ENCODE measurements around the gene CXXC5. TPM values are rescaled to one million over a fixed set of nuclear protein-coding genes. Genes with fewer than 3 reads are reported as not detected.
A peak's percentile ranks its signal among the peaks of the same experiment; 100 is the strongest.

Gene CXXC5
- total RNA-seq, 2 experiments from 2014 or later, result 0.99 to 1.9 TPM

- no peak for DNase-seq
- no peak overlapping the region for H3K4me3 Mint-ChIP-seq
- H3K4me1 Mint-ChIP-seq, result peaks cover 9% of the 10 kb centered on the region
- ChIA-PET CTCF (interaction anchor here (0.6 to 1.4 kb wide), 3 partner anchors 9 to 56 kb away, joined by 3 to 4 read pairs (median 4); no protein-coding TSS in a partner anchor), POLR2A (no interaction called here)
- no peak overlapping the region for H3K27ac Mint-ChIP-seq
- H3K9me3 Mint-ChIP-seq, result no peaks in the 10 kb centered on the region
- peaks cover 17% of the 10 kb centered on the region for H3K27me3 Mint-ChIP-seq
- no peaks in the 10 kb centered on the region for H3K36me3 Mint-ChIP-seq (ENCODE audit: low read depth)
Observed at GRCh38 chr5:139692148-139692547, 44.0 kb downstream of the CXXC5 start.

- POLR2A ChIA-PET, result no interaction called here
- no peak overlapping the region for H3K4me3 Mint-ChIP-seq
- no peak for DNase-seq
- H3K9me3 Mint-ChIP-seq, result no peaks in the 10 kb centered on the region
- CTCF ChIA-PET, result interaction anchor here (0.6 to 1.7 kb wide), 9 partner anchors 8 to 178 kb away, joined by 3 to 4 read pairs (median 3); no protein-coding TSS in a partner anchor
- H3K36me3 Mint-ChIP-seq (ENCODE audit: low read depth), result no peaks in the 10 kb centered on the region
- no peak overlapping the region for H3K27ac Mint-ChIP-seq
- H3K27me3 Mint-ChIP-seq, result peaks cover 17% of the 10 kb centered on the region
- H3K4me1 Mint-ChIP-seq, result peaks cover 9% of the 10 kb centered on the region
Observed at GRCh38 chr5:139692679-139693308, 44.6 kb downstream of the CXXC5 start.

GRCh38 chr5:139693676-139694364 is 45.7 kb downstream of the CXXC5 start:
- Mint-ChIP-seq H3K4me3 (no peak overlapping the region), H3K4me1 (peaks cover 14% of the 10 kb centered on the region), H3K27ac (no peak overlapping the region), H3K36me3 (ENCODE audit: low read depth) (no peaks in the 10 kb centered on the region), H3K27me3 (peaks cover 21% of the 10 kb centered on the region), H3K9me3 (no peaks in the 10 kb centered on the region)
- CTCF ChIA-PET, result interaction anchor here (0.9 to 1.7 kb wide), 5 partner anchors 29 to 179 kb away, joined by 3 to 4 read pairs (median 3); no protein-coding TSS in a partner anchor
- POLR2A ChIA-PET, result no interaction called here
- no peak for DNase-seq

GRCh38 chr5:139694556-139695177 is 46.5 kb downstream of the CXXC5 start:
- ChIA-PET CTCF (interaction anchor here (1.0 to 1.1 kb wide), 2 partner anchors 16 to 44 kb away, joined by 3 to 4 read pairs; no protein-coding TSS in a partner anchor), POLR2A (no interaction called here)
- Mint-ChIP-seq H3K9me3 (no peaks in the 10 kb centered on the region), H3K4me3 (no peak overlapping the region), H3K27me3 (peaks cover 24% of the 10 kb centered on the region), H3K27ac (no peak overlapping the region), H3K36me3 (ENCODE audit: low read depth) (no peaks in the 10 kb centered on the region), H3K4me1 (peaks cover 14% of the 10 kb centered on the region)
- DNase-seq, result no peak

GRCh38 chr5:139695178-139695573 is 47.0 kb downstream of the CXXC5 start:
- Mint-ChIP-seq H3K4me3 (no peak overlapping the region), H3K27me3 (peaks cover 24% of the 10 kb centered on the region), H3K27ac (no peak overlapping the region), H3K36me3 (ENCODE audit: low read depth) (no peaks in the 10 kb centered on the region), H3K4me1 (peaks cover 14% of the 10 kb centered on the region), H3K9me3 (no peaks in the 10 kb centered on the region)
- CTCF ChIA-PET, result interaction anchor here (1.0 kb wide), 1 partner anchor 16 kb away, joined by 4 read pairs; no protein-coding TSS in a partner anchor
- POLR2A ChIA-PET, result no interaction called here
- no peak for DNase-seq

- no peak for DNase-seq
- H3K27ac Mint-ChIP-seq, result no peak overlapping the region
- POLR2A ChIA-PET, result no interaction called here
- H3K4me3 Mint-ChIP-seq, result no peak overlapping the region
- CTCF ChIA-PET, result interaction anchor here (1.0 kb wide), 1 partner anchor 12 kb away, joined by 3 read pairs; no protein-coding TSS in a partner anchor
- peaks cover 31% of the 10 kb centered on the region for H3K27me3 Mint-ChIP-seq
- H3K9me3 Mint-ChIP-seq, result no peaks in the 10 kb centered on the region
- H3K4me1 Mint-ChIP-seq, result peaks cover 14% of the 10 kb centered on the region
- H3K36me3 Mint-ChIP-seq (ENCODE audit: low read depth), result no peaks in the 10 kb centered on the region
Observed at GRCh38 chr5:139696167-139696893, 48.2 kb downstream of the CXXC5 start.

GRCh38 chr5:139696894-139697658 is 48.9 kb downstream of the CXXC5 start:
- no peaks in the 10 kb centered on the region for H3K36me3 Mint-ChIP-seq (ENCODE audit: low read depth)
- no peak overlapping the region for H3K27ac Mint-ChIP-seq
- CTCF ChIA-PET, result no interaction called here
- POLR2A ChIA-PET, result no interaction called here
- DNase-seq, result peak; percentile 19
- peaks cover 17% of the 10 kb centered on the region for H3K4me1 Mint-ChIP-seq
- peaks cover 35% of the 10 kb centered on the region for H3K27me3 Mint-ChIP-seq
- H3K4me3 Mint-ChIP-seq, result no peak overlapping the region
- no peaks in the 10 kb centered on the region for H3K9me3 Mint-ChIP-seq

GRCh38 chr5:139698490-139699146 is 50.5 kb downstream of the CXXC5 start:
- H3K27ac Mint-ChIP-seq, result no peak overlapping the region
- no peak overlapping the region for H3K4me3 Mint-ChIP-seq
- H3K27me3 Mint-ChIP-seq, result peaks cover 40% of the 10 kb centered on the region
- no peaks in the 10 kb centered on the region for H3K36me3 Mint-ChIP-seq (ENCODE audit: low read depth)
- DNase-seq, result no peak
- ChIA-PET CTCF (interaction anchor here (0.9 kb wide), 1 partner anchor 12 kb away, joined by 3 read pairs; no protein-coding TSS in a partner anchor), POLR2A (no interaction called here)
- H3K9me3 Mint-ChIP-seq, result no peaks in the 10 kb centered on the region
- peaks cover 17% of the 10 kb centered on the region for H3K4me1 Mint-ChIP-seq

GRCh38 chr5:139699351-139699750 is 51.2 kb downstream of the CXXC5 start:
- ChIA-PET POLR2A (no interaction called here), CTCF (interaction anchor here (0.9 kb wide), 1 partner anchor 11 kb away, joined by 3 read pairs; no protein-coding TSS in a partner anchor)
- peaks cover 40% of the 10 kb centered on the region for H3K27me3 Mint-ChIP-seq
- no peak overlapping the region for H3K27ac Mint-ChIP-seq
- peaks cover 17% of the 10 kb centered on the region for H3K4me1 Mint-ChIP-seq
- no peak for DNase-seq
- no peak overlapping the region for H3K4me3 Mint-ChIP-seq
- H3K36me3 Mint-ChIP-seq (ENCODE audit: low read depth), result no peaks in the 10 kb centered on the region
- no peaks in the 10 kb centered on the region for H3K9me3 Mint-ChIP-seq

GRCh38 chr5:139700711-139701055 is 52.5 kb downstream of the CXXC5 start:
- POLR2A ChIA-PET, result no interaction called here
- no peaks in the 10 kb centered on the region for H3K9me3 Mint-ChIP-seq
- CTCF ChIA-PET, result interaction anchor here (0.8 to 1.3 kb wide), 2 partner anchors 8 to 67 kb away, joined by 3 to 4 read pairs; no protein-coding TSS in a partner anchor
- H3K27ac Mint-ChIP-seq, result no peak overlapping the region
- H3K27me3 Mint-ChIP-seq, result peaks cover 38% of the 10 kb centered on the region
- H3K36me3 Mint-ChIP-seq (ENCODE audit: low read depth), result no peaks in the 10 kb centered on the region
- H3K4me1 Mint-ChIP-seq, result peaks cover 17% of the 10 kb centered on the region
- no peak overlapping the region for H3K4me3 Mint-ChIP-seq
- no peak for DNase-seq

GRCh38 chr5:139701056-139701741 is 53.0 kb downstream of the CXXC5 start:
- peaks cover 33% of the 10 kb centered on the region for H3K27me3 Mint-ChIP-seq
- no peak for DNase-seq
- no peaks in the 10 kb centered on the region for H3K36me3 Mint-ChIP-seq (ENCODE audit: low read depth)
- POLR2A ChIA-PET, result no interaction called here
- no peaks in the 10 kb centered on the region for H3K9me3 Mint-ChIP-seq
- CTCF ChIA-PET, result interaction anchor here (0.8 to 1.3 kb wide), 2 partner anchors 8 to 68 kb away, joined by 3 to 4 read pairs; no protein-coding TSS in a partner anchor
- H3K27ac Mint-ChIP-seq, result no peak overlapping the region
- H3K4me3 Mint-ChIP-seq, result no peak overlapping the region
- H3K4me1 Mint-ChIP-seq, result peaks cover 13% of the 10 kb centered on the region
